OCI-LY7 (cell line): ENCODE measurements around the gene ATAD3C.
"Not testable (repeated sequence)": the region's sequence is repeated elsewhere in the genome, so short reads cannot be mapped to it uniquely, and the experiment has no call there.

Experiments
- CTCF ChIP-seq: fragments of 200-600 bp; sonication (generic); conservative IDR thresholded peaks from 2 replicates; pipeline ENCODE4 v1.5.1; 2014; ENCODE audit warnings: mild to moderate bottlenecking, antibody characterized with exemption, low read length, moderate library complexity, mixed read lengths
- EZH2phosphoT487 ChIP-seq: fragments of 200-600 bp; sonication (generic); IDR thresholded peaks from 2 replicates; pipeline ENCODE4 v1.6.1; 2018; ENCODE audit warnings: low read depth, borderline replicate concordance, mild to moderate bottlenecking, mixed run types, antibody characterized with exemption, low read length, moderate library complexity, mixed read lengths

DNA sequence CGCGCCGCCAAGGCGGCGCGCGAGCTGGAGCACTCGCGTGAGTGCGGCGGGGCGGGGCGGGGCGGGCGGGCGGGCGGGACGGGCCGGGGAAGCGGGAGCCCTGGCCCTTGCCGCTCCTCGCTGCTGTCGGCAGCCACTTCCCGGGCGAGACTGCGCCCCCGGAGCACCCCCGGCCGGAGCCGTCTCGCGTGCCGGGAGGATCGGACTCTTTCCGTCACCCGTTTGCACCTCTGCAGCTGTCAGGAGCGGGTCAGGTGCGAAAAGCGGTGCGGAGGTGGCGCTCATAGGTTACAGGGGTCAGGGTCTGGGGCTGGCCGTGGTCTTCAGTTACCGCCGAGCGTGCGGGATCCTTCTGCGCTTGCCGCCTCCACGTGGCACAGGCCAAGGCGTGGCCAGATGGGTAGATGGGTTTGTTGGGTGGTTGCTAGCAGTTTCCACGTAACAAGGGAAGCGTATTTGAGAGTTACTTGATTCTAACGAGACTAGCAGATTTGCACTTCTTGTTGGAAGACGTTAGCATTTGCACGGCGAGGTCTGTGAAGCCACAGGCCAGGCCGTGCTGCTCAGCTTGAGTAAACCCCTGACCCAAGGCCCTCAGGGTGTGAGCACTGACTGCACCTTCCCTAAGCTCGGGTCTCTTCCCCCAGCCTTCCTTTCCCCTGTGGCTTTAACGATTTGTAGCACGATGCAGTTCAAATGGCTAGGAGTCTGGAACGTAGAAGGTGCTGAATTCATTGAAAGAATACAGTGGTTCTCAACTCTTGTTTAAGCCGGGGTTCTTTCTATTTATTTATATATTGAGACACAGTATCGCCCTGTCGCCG, 22.8 kb downstream of the ATAD3C start:
- TF ChIP-seq EZH2phosphoT487, CTCF: not testable (repeated sequence)
